Keratinocyte (primary cell): ENCODE measurements around the gene BMPER. TPM values are rescaled to one million over a fixed set of nuclear protein-coding genes. Genes with fewer than 3 reads are reported as not detected.

Experiments used
- DNase-seq: peaks from one replicate; pipeline ENCODE4 v3.0.0-alpha.2; 2011; ENCODE audit warnings: low read depth, missing footprints, low spot score
- FAIRE-seq: peaks from 2 replicates; lab custom pipeline; 2011; peaks lifted over from hg19 to GRCh38; lab: Jason Lieb, UNC
- H2AFZ ChIP-seq: 2 replicates; pipeline ENCODE4 v1.6.0; 2012; ENCODE audit warnings: low read length, control low read depth, inconsistent platforms; ENCODE audit not compliant: control insufficient read depth
- H3K27ac ChIP-seq: 2 replicates; pipeline ENCODE4 v1.5.1; 2011; ENCODE audit warnings: low read length; ENCODE audit not compliant: control insufficient read depth, insufficient read depth
- H3K27me3 ChIP-seq: 3 replicates; pipeline ENCODE4 v1.6.0; 2011; ENCODE audit warnings: low read length; ENCODE audit not compliant: control insufficient read depth, insufficient read depth; ENCODE audit errors: extremely low read depth
- H3K36me3 ChIP-seq, 2 experiments: 2 replicates in 1 of 2; 3 replicates in 1 of 2; pipeline ENCODE4 v1.5.1; 2011; ENCODE audit warnings: low read length in 2 of 2, mild to moderate bottlenecking in 1 of 2; ENCODE audit not compliant: control insufficient read depth in 2 of 2, insufficient read depth in 2 of 2; ENCODE audit errors: extremely low read depth in 1 of 2
- H3K4me1 ChIP-seq: 3 replicates; pipeline ENCODE4 v1.5.1; 2011; ENCODE audit warnings: low read length; ENCODE audit not compliant: control insufficient read depth, insufficient read depth; ENCODE audit errors: extremely low read depth
- H3K4me2 ChIP-seq: 3 replicates; pipeline ENCODE4 v1.6.0; 2011; ENCODE audit warnings: low read depth, low read length; ENCODE audit not compliant: control insufficient read depth, insufficient read depth; ENCODE audit errors: extremely low read depth
- H3K4me3 ChIP-seq, 3 experiments: fragments of 200-600 bp in 1 of 3; sonication (generic) in 1 of 3; 2 replicates in 2 of 3; 3 replicates in 1 of 3; pipeline ENCODE4 v1.5.1; 2011 to 2016; ENCODE audit warnings: low read length in 3 of 3, mild to moderate bottlenecking in 3 of 3, control low read depth in 2 of 3, inconsistent platforms in 1 of 3, low read depth in 1 of 3, mixed read lengths in 1 of 3, mixed run types in 1 of 3, moderate library complexity in 1 of 3; ENCODE audit not compliant: control insufficient read depth in 2 of 3, insufficient read depth in 2 of 3; ENCODE audit errors: extremely low read depth in 1 of 3
- H3K79me2 ChIP-seq: 2 replicates; pipeline ENCODE4 v1.6.0; 2012; ENCODE audit warnings: low read length; ENCODE audit not compliant: control insufficient read depth, insufficient read depth
- H3K9ac ChIP-seq: 3 replicates; pipeline ENCODE4 v1.6.0; 2011; ENCODE audit warnings: low read length; ENCODE audit not compliant: control insufficient read depth, insufficient read depth; ENCODE audit errors: extremely low read depth
- H3K9me1 ChIP-seq: 3 replicates; pipeline ENCODE4 v1.6.0; 2011; ENCODE audit warnings: low read length; ENCODE audit not compliant: control insufficient read depth, insufficient read depth; ENCODE audit errors: extremely low read depth
- H3K9me3 ChIP-seq: 2 replicates; pipeline ENCODE4 v1.5.1; 2012; ENCODE audit warnings: low read depth, low read length; ENCODE audit not compliant: control insufficient read depth
- H4K20me1 ChIP-seq: 3 replicates; pipeline ENCODE4 v1.6.0; 2011; ENCODE audit warnings: low read length; ENCODE audit not compliant: control insufficient read depth, insufficient read depth; ENCODE audit errors: extremely low read depth
- EZH2 ChIP-seq: IDR thresholded peaks from one replicate; pipeline ENCODE4 v1.6.1; 2012; ENCODE audit warnings: inconsistent platforms, mild to moderate bottlenecking, low read length, moderate library complexity
- dilution Hi-C: fragments of 300-500 bp; cut with MboI; formaldehyde crosslinking; loops from one replicate; pipeline ENCODE4 v1.7.0; 2020; ENCODE audit warnings: low sequenced_read_pairs; ENCODE audit not compliant: extremely low pct_ligation_motif_present
- polyA plus RNA-seq, 5 experiments: library from polyadenylated mRNA; depleted of rRNA in 3 of 5; stranded (reverse) in 3 of 5; stranded (forward) in 1 of 5; unstranded in 1 of 5; fragments of >200 nt; gene quantifications; 1 replicate in 1 of 5; 2 replicates in 3 of 5; 3 replicates in 1 of 5; pipeline versions ENCODE4 v1.2.1 to v1.2.3, GENCODE V29; 2011 to 2012; ENCODE audit warnings: missing spikeins in 2 of 5, low read depth in 1 of 5, low replicate concordance in 1 of 5
- TF ChIP-seq, protein P1 (sequence below), 3 experiments: IDR thresholded peaks in 1 of 3; conservative IDR thresholded peaks in 1 of 3; optimal IDR thresholded peaks in 1 of 3; 2 replicates in 2 of 3; 3 replicates in 1 of 3; pipeline versions ENCODE3 to v1.5.1; 2011; ENCODE audit warnings: low read length in 3 of 3, mild to moderate bottlenecking in 3 of 3, moderate library complexity in 2 of 3, control low read depth in 1 of 3, inconsistent platforms in 1 of 3; ENCODE audit not compliant: insufficient read depth in 2 of 3; ENCODE audit errors: extremely low read depth in 1 of 3

The BMPER gene
- polyA plus RNA-seq, 1 donor (not counting 4 experiments of a cell fraction or from before 2014, with no cell fraction given) = 0.67 TPM

GRCh38 chr7:33952824-33953223 lies 47.5 kb downstream of the BMPER start:
- peak overlapping the region; percentile 47 for H3K4me2 ChIP-seq
- H3K36me3 ChIP-seq = no peaks in the 10 kb centered on the region
- dilution Hi-C loops = no loop called here
- peaks cover 3% of the 10 kb centered on the region for H3K4me1 ChIP-seq
- peak overlapping the region; percentile 59 for H2AFZ ChIP-seq
- no peaks in the 10 kb centered on the region for H3K9me1 ChIP-seq
- no peaks in the 10 kb centered on the region for H3K27me3 ChIP-seq
- H3K79me2 ChIP-seq = no peaks in the 10 kb centered on the region
- H4K20me1 ChIP-seq = no peaks in the 10 kb centered on the region
- H3K27ac ChIP-seq = no peak overlapping the region
- no peak overlapping the region for H3K4me3 ChIP-seq
- H3K9me3 ChIP-seq = no peaks in the 10 kb centered on the region
- FAIRE-seq (no peak), DNase-seq (no peak)
- TF ChIP-seq EZH2 = no peak
- TF ChIP-seq, protein P1, sequence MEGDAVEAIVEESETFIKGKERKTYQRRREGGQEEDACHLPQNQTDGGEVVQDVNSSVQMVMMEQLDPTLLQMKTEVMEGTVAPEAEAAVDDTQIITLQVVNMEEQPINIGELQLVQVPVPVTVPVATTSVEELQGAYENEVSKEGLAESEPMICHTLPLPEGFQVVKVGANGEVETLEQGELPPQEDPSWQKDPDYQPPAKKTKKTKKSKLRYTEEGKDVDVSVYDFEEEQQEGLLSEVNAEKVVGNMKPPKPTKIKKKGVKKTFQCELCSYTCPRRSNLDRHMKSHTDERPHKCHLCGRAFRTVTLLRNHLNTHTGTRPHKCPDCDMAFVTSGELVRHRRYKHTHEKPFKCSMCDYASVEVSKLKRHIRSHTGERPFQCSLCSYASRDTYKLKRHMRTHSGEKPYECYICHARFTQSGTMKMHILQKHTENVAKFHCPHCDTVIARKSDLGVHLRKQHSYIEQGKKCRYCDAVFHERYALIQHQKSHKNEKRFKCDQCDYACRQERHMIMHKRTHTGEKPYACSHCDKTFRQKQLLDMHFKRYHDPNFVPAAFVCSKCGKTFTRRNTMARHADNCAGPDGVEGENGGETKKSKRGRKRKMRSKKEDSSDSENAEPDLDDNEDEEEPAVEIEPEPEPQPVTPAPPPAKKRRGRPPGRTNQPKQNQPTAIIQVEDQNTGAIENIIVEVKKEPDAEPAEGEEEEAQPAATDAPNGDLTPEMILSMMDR (optimal IDR thresholded peaks at IDR 0.05 in 1 of 3, IDR thresholded peaks at IDR 0.05 in 1 of 3, conservative IDR thresholded peaks at IDR 0.05 in 1 of 3; ENCODE audit: extremely low read depth in 1 of 3, insufficient read depth in 2 of 3, low read length in 3 of 3) = no peak
- H3K9ac ChIP-seq = no peak overlapping the region

- H3K9me3 ChIP-seq = no peaks in the 10 kb centered on the region
- no peak overlapping the region for H3K4me2 ChIP-seq
- no peaks in the 10 kb centered on the region for H3K9me1 ChIP-seq
- H3K4me1 ChIP-seq = peaks cover under 1% of the 10 kb centered on the region
- no peak for FAIRE-seq
- H3K27ac ChIP-seq = no peak overlapping the region
- no peaks in the 10 kb centered on the region for H3K36me3 ChIP-seq
- H3K27me3 ChIP-seq = no peaks in the 10 kb centered on the region
- H3K9ac ChIP-seq = no peak overlapping the region
- dilution Hi-C loops = no loop called here
- TF ChIP-seq, protein P1 (optimal IDR thresholded peaks at IDR 0.05 in 1 of 3, IDR thresholded peaks at IDR 0.05 in 1 of 3, conservative IDR thresholded peaks at IDR 0.05 in 1 of 3; ENCODE audit: extremely low read depth in 1 of 3, insufficient read depth in 2 of 3, low read length in 3 of 3) = no peak
- TF ChIP-seq EZH2 = no peak
- H3K79me2 ChIP-seq = no peaks in the 10 kb centered on the region
- no peak for DNase-seq
- H3K4me3 ChIP-seq = no peak overlapping the region
- H4K20me1 ChIP-seq = no peaks in the 10 kb centered on the region
- H2AFZ ChIP-seq = no peak overlapping the region
Observed at GRCh38 chr7:33958104-33958503, 52.8 kb downstream of the BMPER start.
